ENCODE data around the gene CBX6.
"Not testable (repeated sequence)": the region's sequence is repeated elsewhere in the genome, so short reads cannot be mapped to it uniquely, and the experiment has no call there.

CBX6 gene

DNA sequence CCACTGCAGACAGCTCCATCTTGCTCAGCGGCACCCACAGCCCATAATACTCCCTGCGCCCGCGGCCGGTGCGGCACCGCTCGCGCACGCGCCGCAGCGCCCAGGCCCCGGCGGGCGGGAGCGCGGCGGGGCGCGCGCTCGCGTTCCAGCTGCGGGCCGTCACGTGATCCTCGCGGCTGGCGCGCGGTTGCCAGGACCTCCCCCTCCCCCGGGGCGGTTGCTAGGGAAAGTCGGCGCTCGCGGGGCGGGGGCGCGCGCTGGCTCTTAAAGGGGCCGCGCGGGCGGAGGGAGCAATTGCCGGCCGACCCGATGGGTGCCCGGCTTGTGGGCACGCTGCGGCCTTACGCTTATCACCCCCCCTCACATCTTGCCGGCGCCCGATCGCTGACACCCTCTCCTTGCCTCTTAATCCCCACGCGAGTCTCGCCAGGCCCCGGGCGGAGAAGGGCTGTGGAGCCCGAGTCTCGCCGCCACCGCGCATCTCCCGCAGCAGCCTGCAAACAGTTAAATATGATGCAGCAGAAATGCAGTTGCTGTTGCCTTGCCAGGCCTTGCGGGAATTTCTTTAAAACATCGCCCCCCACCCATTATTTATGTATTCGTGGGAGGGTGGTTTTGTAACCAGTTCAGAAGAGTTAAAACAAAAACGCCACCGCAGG, at the start of gene CBX6:
CBX6 (minus strand) TSS at position 45 of the 659 bp plus-strand sequence; CDS start at position 19, 26 bp downstream.
- DNase-seq = peak; percentile 85

DNA sequence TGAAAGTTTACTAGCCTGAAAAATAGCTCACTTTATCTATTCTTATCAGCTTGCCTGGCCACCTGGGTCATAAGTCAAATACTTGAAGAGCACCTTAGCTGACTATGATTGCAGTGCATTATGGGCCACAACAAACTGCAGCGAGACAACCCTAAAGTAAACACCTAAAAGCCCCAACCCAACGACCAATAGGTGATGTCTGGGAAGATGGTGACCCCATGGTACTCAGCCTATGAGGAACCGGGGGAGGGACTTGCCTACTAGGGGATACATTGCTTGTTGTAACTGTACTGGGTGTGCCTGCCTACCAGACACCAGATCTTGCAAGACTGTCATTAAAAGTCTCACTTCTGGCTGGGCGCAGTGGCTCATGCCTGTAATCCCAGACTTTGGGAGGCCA, 49.8 kb upstream of the CBX6 start:
- no peak for DNase-seq

DNA sequence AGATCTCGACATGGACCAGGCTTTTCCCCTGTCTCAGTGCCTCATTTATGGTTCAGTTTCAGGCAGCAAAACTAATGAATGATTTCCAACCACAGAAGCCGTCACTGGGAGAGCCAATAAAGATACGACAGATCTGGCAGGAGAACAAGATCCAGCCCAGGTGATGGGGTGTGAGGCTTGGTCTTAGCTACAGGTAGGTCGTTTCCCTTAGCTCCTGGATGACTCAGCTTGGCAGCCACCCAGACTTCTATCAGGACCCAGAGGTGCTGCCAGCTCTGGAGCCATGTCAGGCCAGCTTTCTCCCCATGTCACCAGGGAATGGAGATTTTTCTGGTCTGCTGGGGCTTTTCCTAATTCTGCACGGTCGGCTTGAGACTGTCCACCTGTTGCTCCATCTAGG, 49.1 kb upstream of the CBX6 start:
- no peak for DNase-seq

- DNase-seq = no peak
Observed at GRCh38 chr22:38919631-38920190, 47.7 kb upstream of the CBX6 start.

GRCh38 chr22:38911434-38911833, 39.4 kb upstream of the CBX6 start:
- DNase-seq = no peak

DNA sequence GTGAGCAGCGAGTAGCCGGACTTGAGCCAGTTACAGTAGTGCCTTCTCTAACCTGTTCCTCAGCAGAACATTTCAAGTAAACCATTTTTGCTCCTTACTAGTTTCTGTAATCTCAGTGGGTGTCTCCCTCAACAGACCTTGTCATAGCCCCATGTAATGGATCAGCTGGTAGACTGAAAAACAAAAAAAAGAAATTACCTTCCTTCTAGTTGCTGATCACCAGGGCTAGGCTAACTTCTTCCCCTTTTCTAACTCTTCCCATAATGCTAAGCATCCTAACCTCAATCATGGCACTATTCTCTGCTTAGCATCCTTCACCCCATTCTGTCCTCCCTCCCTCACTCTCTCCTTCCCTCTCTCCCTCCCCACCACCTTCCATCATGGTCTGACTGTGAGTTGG, 35.8 kb upstream of the CBX6 start:
- no peak for DNase-seq

DNA sequence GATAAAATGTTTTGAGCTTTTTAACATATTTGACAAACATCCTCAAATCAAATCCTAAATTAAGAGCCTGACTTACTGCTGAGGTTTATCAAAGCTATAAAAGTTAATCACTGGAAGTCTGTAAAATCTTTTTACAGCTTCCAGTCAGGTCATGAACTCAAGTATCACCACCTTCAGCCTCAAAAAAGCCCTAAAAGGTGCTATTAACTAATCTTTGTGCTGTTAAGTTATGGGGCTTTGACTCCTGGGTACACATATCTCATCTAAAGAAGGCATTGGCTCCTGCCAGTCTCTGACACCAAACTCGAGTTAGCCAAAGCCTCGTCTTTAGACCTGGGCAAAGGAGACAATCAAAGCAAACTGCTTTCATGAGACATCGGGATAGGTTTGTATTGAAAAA, 34.0 kb upstream of the CBX6 start:
- DNase-seq = no peak

DNA sequence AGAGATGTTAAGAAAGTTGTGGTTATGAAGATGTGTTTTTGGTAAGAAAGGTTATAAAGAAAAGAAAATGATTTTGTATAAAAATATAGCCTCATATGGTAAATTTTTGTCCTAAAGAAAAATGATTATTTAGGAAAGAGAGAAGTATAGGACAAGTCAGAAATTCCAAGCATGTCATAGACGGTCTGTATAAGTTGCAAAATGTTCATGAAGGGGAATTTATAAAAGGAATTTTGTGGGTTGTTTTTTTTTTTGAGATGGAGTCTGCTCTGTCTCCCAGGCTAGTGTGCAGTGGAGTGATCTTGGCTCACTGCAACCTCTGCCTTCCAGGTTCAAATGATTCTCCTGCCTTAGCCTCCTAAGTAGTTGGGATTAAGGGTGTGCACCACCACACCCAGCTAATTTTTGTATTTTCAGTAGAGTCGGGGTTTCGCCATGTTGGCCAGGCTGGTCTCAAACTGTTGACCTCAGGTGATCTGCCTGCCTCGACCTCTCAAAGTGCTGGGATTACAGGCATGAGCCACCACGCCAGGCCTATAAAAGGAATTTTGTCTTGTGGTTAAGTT, 32.1 kb upstream of the CBX6 start:
- DNase-seq = not testable (repeated sequence)

GRCh38 chr22:38901111-38901641, 29.2 kb upstream of the CBX6 start:
- no peak for DNase-seq

- DNase-seq = no peak
Observed at GRCh38 chr22:38900677-38901076, 28.7 kb upstream of the CBX6 start.

DNA sequence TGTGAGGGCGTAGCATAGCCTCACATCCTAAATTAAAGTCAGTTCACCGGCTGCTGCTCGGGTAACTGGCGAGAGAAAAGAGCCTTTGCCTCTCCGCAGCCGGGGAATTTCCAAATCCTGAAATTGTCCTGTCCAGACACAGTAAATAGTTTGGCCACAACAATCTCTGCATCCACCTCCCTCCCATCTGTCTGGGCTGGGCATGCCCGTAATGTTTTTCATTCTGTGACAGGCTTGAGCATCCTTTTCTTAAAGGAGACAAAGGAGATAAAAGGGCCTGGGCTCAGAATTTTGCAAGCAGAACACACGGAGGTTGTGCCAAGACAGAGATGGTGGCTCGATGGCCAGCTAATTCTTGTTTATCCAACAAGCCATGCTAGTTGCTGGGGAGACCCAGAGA, 19.2 kb upstream of the CBX6 start:
- DNase-seq = no peak

- no peak for DNase-seq
Observed at GRCh38 chr22:38890377-38890776, 18.4 kb upstream of the CBX6 start.

DNA sequence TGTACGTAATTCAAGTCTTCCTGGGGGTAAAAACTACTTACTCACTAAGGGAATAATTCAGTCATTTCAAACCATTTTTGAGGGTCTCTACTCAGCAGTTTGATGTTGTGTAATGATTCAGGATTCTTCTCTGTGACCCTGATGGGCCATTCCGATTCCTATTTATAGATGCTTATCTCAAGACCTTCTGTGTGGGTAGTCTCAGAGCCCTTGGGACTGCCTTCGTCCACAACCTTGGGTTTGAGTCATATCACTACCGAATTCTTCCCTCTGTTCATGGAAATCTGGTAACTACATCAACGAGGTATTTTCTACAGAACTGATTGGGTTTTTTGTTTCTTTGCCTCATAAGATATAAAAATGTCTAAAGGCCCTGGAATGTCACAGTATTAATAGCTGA, 14.3 kb upstream of the CBX6 start:
- DNase-seq = no peak

- DNase-seq = no peak
Observed at GRCh38 chr22:38882972-38883622, 11.1 kb upstream of the CBX6 start.

DNA sequence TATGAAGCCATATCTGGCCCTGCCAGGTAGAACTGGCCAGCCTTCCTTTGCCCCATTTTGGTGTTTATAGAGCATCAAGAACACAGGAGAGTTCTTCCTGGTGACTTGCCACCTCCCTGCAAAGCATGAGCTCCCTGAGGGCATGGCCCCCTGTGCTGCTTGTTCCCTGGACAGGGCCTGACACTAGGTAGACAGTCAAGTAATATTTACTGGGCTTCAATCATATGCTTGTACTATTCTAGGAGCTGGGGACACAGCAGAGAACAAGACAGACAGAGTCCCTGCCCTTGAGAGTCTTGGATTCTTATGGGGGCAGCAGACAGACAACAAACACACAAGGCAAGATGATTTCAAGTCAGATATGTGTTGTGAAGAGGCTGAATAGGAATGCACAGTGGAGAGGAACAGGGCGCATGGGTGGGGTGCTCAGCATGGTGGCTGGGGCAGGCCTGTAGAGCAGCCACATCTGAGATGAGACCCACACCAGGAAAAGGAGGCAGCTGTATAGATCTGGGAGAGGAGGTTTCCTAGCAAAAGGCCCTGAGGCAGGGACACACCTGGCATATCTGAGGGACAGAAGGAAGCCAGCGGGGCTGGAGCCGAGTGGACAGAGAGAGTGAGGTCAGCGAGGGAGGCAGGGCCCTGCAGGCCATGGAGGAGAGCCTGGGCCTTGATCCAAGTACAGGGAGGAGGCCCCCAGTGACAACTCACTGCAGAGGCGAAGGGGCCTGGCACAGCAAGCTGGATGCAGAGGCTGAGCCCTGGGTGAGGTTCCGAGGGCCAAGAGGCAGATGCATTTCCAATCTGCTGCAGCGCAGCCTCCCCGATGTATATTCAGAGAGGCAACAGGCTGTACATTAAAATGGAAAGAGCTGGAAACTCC, 10.2 kb upstream of the CBX6 start:
- DNase-seq = no peak

- no peak for DNase-seq
Observed at GRCh38 chr22:38881464-38881871, 9.5 kb upstream of the CBX6 start.

- no peak for DNase-seq
Observed at GRCh38 chr22:38879961-38880360, 7.9 kb upstream of the CBX6 start.

DNA sequence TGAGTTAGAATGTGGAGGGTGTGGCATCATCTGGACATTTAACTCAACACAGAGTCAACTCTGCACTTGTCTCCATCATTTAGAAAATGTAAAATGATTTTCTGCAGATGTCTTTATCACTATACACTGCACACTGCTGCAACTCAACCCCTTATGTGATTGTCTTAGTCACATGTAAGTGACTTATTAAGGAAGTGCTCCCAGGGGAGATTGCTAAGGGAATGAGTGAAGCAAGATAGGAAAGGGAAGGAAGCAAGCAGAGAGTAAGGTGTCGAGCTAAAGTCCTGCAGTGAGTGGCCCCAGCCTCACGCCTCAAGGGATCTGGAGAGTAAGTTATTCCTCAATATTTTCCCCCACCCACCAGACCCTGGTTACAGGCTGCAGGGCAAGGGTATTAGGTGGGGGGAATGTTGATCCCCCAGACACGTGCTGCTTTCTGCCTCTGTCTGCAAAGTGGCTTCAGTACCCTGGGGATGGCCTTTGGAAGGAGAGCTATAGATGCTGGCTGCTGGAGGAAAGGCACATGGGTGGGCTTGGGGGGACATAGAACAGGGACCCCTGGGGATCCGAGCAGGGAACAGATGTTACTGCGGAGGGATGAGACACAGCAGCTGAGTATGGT, 7.2 kb upstream of the CBX6 start:
- no peak for DNase-seq

DNA sequence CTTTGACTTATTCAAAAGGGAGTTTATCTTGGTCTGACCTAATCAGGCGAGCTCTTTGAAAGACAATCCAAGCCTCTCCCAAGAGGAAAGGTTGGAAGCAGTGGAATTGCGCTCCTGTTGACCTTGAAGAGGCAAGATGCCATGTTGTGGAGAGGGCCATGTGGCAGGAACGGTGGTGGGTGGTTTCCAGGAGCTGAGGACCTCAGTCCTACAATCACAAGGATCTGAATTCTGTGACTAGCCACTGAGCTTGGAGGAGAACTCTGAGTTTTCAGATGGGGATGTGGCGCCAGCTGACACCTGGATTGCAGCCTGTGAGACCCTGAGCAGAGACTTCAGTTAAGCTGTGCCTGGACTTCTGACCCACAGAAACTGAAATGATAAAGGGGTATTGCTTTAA, 6.0 kb upstream of the CBX6 start:
- DNase-seq = no peak

GRCh38 chr22:38874529-38875222, 2.7 kb upstream of the CBX6 start:
- no peak for DNase-seq

DNA sequence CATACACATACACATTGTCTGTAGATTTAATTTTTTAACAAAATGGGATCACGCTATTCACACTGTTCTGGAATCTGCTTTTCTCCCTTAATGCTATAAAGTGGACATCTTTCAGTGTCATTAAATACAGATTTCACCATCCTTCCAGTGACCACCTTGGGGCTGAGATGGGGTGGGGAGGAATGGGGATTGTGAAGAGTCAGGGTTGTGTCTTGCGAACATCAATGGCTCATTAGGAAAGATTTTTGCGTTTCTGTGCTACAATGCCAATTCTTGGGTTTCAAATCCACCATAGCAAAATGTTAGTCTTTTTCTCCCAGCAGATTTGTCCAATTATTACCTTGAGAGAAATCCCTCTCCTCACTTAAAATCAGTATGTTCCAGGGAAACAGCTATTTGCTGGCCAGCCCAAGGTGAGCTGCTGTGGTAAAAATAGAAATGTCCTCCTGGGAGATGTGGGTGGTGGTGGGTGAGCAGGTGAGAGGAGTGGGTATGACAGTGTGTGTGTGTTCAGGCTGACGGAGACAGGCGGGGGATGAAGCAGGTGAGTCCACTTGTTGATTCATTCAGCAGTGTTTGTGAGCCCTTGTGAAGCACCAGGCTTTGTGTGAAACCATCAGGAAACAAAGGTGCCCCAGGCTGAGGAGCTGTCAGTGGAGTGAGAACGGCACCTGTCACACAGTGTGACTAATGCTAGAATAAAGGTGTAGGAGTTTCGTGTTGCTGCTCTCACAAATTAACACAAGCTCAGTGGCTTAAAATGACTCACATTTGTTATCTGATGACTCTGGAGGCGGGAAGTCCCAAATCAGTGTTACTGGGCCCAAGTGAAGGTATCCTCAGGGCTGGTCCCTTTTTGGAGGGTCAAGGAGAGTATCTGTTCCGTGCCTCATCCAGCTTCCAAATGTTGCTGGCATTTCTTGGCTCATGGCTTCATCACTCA, 1.7 kb upstream of the CBX6 start:
- DNase-seq = peak; percentile 68
